GM18517 (cell line): ENCODE results near the gene HMOX2.

ENCODE experiments used
- ATAC-seq: cut with Tn5 transposase; IDR thresholded peaks from one replicate; pipeline ENCODE4 v1.9.1; 2021; ENCODE audit warnings: mild to moderate bottlenecking, moderate library complexity; ENCODE audit not compliant: unreplicated experiment

The HMOX2 gene

DNA sequence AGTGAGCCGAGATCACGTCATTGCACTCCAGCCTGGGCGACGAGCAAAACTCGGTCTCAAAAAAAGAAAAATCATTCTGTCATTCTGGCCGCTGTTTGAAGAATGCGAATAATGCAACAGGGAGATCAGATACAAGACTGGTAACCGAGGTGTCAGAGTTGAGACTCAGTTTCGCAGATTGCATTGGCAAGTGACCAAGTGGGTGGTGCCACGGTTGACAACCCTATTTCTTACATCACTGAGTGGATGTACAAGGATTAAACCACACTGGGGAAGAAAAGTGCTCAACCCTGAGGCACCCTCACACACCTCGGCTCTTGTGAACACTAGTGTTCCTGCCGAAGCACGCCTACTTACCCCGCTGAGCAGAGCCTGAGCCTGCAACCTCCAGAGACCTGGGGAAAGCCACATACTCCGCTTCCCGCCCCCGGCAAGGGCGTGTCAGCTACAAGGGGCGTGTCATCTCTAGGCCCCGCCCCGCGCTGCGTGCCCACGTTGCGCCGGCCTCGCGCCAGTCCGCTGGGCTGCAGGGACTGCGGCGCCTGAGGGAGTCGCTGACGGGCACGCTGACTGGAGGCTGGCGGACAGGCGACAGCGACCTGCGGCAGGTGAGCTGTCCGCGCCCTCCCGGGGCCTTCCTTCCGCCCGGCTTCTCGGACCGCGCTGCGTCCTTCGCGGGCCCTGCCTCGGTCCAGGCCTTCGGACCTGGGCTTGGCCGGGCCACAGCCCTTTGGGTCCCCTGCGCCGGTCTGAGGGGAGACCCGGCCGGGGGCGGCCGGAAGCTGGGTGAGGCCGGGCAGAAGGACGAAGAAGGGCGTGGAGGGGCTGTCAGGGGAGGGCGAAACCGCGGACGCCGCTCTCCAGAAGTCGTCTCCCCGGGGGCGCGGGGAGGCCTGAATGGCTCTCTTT, at the start of gene HMOX2:
HMOX2 (plus strand) TSS at position 519 of the 909 bp plus-strand sequence. CDS start 29,127 bp downstream, outside the sequence.
- peak; percentile 71 for ATAC-seq

DNA sequence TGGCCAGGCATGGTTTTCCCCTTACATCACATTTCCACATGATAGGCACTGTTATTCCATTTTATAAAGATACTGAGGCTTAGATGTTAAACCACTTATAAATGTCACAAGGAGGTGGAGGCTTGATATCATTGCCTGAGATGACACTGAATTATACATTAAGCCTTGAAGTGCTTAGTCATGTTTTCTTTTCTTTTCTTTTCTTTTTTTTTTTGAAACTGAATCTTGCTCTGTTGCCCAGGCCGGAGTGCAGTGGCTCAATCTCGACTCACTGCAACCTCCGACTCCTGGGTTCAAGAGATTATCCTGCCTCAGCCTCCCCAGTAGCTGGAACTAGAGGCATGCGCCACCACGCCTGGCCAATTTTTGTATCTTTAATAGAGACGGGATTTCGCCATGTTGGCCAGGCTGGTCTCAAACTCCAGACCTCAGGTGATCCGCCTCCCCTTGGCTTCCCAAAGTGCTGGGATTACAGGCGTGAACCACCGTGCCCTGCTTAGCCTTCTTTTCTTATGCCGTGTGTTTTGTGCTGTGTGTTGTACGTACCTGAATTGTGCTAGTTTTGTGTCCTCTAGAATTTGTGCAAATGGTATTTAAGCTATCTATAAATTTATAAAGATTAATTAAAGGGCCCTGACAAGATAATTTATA, 49.4 kb upstream of the HMOX2 start:
- ATAC-seq: no peak

DNA sequence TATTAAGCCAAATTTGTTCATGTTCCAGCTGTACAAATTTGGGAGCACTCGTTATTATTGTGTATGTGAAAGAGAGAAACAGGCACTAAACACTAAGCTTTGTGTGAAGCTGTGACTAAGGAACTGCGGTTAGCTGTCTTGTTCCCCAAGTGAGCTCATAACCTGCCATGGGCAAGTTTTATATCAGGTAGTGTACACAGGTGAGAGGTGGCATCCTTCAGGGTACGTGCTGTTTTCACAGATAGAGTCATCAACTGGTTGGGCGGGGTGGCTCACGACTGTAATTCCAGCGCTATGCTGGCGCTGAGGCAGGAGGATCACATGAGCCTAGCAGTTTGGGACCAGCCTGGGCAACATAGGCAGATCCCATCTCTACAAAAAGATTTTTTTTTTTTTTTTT, 47.7 kb upstream of the HMOX2 start:
- no peak for ATAC-seq

DNA sequence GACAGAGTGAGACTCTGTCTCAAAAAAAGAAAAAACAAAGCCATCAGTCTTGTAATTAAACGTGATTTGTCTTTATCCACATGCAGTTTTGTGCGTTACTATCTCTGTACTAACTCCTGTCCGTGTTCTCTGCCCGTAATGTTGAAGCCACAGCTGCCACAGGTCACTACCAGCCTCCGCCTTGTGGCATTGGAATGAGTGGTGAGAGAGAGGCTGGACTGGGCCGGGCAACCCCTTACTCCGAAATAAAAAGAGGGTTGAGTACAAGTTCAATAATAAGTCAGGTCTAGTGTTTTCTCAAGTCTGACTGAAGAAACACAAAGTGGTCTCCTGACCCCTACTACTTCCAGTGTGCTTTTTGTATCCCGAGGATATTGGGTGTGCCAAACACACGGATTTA, 45.2 kb upstream of the HMOX2 start:
- ATAC-seq: no peak

- no peak for ATAC-seq
These were observed 43.0 kb upstream of the HMOX2 start for GRCh38 chr16:4433228-4433627.

GRCh38 chr16:4433914-4434787, 42.0 kb upstream of the HMOX2 start:
- no peak for ATAC-seq

GRCh38 chr16:4435337-4436067, 40.7 kb upstream of the HMOX2 start:
- no peak for ATAC-seq

DNA sequence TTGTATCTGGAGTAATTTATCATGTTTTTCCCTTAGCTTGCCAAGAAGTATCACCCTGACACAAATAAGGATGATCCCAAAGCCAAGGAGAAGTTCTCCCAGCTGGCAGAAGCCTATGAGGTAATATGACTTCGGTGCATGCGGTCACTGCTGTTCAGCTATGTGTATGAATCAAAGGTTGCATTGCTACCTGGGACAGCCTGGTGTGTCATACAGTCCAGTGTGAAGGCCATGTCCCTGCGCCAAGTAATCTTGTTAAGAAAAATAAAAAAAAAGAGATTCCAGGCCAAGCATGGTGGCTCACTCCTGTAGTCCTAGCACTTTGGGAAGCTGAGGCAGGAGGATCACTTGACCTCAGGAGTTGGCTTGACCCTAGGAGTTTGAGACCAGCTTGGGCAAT, 38.8 kb upstream of the HMOX2 start:
- ATAC-seq: no peak

DNA sequence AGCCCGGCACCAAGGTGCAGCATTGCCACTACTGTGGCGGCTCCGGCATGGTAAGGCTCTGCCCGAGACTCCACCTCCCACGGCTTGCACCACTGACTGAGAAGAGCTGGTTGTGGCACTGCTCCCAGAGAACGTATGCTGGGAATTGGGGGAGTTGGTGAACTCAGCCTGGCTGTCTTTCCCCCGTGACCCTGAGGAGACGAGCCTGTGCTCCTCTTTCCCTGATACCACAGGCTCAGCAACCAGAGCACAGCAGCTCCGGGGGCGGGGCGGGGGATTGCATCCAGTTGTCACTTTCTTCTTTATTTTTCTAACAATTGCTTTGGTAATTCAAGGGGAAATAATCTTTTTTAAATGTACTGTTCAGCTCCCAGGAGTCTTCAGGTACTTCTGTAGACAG, 33.8 kb upstream of the HMOX2 start:
- ATAC-seq: no peak

DNA sequence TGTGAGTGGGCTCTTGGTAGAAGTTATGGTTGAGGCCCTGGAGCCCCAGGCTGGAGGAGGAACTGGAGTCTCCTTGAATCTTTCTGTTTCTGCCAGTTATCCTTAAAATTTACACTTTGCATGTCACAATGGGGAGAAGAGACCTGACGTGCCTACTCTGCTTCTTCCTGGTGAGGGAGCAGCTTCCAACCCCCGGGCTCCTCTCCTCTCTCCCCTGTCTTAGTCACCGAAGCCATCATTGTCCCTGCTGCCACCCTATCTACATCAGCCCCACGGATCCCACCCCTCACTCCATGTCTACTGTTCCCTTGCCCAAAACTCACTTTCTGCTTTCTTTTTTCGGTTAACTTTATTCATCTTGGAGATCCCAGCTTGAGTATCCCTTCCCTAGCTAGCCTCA, 32.9 kb upstream of the HMOX2 start:
- no peak for ATAC-seq

- ATAC-seq: no peak
These were observed 32.2 kb upstream of the HMOX2 start for GRCh38 chr16:4443986-4444385.

- ATAC-seq: no peak
These were observed 25.8 kb upstream of the HMOX2 start for GRCh38 chr16:4450430-4450829.

DNA sequence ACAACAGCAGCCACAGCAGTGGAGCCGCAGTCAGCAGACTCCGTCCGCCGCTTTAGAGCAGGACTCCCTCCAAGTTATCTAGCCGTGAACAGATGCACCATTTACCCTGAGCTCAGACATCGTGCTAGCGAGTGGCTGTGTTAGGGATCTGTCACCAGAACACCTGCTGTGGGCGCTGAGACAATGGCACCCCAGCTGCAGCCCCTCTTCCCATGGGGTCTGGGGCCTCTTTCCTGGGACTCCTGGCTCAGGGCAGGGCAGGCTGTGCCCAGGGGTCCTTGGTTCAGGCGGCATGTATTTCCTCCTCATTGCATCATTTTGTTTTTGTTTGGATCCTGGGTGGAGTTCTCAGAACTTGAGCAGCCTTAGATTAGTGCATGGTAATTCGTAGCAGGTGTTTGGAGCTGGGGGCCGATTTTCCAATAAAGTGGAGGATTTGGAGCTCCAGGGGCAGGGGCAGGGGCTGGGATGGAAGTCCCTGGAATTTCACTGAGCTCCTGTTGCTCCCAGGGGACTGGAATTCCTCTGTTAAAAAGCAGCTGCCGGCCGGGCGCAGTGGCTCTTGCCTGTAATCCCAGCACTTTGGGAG, 25.2 kb upstream of the HMOX2 start:
- no peak for ATAC-seq

DNA sequence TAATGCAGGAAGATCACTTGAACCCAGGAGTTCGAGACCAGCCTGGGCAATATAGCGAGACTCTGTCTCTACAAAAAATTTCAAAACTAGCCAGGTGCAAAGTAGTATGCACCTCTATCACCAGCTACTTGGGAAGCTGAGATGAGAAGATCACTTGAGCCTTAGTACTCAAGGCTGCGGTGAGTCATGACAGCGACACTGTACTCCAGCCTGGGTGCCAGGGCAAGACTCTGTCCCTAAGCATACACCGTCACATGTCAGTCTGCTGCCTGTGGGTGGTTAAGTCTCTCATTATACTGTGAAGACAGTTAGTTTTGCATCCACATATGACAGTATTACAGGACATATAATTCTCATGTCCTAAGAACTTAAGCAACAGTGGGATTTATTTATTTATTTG, 23.5 kb upstream of the HMOX2 start:
- no peak for ATAC-seq

- ATAC-seq: no peak
These were observed 21.6 kb upstream of the HMOX2 start for GRCh38 chr16:4454623-4455022.

DNA sequence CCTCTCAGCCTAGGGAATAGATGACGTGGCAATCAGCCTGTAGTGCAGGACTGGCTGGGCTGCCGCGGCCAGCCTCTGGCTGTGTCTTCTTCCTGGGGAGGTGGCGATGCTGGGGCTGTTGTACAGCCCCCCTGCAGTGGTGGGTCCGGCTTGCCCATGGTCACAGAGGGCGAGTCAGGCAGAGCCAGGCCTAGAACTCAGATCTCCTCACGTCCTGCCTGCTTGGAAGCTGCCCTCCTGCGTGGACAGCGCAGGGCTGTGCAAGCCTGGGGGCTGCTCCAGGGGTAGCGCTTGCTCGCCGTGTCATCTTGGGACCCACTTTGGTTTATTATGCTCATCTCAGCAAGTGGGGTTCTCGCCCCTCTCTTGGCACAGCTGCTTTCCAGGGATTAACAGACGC, 21.1 kb upstream of the HMOX2 start:
- ATAC-seq: no peak

DNA sequence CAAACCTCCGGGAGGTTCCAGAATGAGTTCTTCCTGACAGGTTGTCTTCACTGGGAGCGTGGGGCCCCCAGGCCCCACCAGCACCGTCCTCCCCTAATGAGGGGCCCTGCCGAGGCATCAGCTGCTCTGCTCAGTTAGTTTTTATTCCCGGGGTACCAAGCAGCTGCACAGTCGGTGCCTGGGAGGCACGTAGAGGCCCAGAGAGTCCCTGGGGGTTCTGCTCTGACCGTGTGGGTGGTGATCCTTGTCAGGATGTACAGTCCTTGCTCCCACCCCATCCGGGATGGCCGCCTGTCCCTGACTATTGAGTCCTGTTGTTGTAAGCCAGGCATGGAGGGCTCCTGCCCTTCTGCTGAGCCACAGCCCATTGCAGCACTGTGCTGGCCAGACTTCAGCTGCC, 20.2 kb upstream of the HMOX2 start:
- ATAC-seq: no peak

GRCh38 chr16:4460936-4461249, 15.3 kb upstream of the HMOX2 start:
- no peak for ATAC-seq

GRCh38 chr16:4461250-4462085, 14.7 kb upstream of the HMOX2 start:
- no peak for ATAC-seq
